ENCODE results near the gene TMC1. TPM values are rescaled to one million over a fixed set of nuclear protein-coding genes. Genes with fewer than 3 reads are reported as not detected.

The TMC1 gene
- total RNA-seq, 2 experiments from 2014 or later: not detected

- peaks cover 4% of the 10 kb centered on the region for H3K27me3 Mint-ChIP-seq
- H3K9me3 Mint-ChIP-seq: no peaks in the 10 kb centered on the region
- H3K4me3 Mint-ChIP-seq: no peak overlapping the region
- no peak for DNase-seq
- peaks cover 5% of the 10 kb centered on the region for H3K4me1 Mint-ChIP-seq
- no peak overlapping the region for H3K27ac Mint-ChIP-seq
- CTCF ChIA-PET: interaction anchor here (1.2 kb wide), 1 partner anchor 9 kb away, joined by 4 read pairs; no protein-coding TSS in a partner anchor
- no peaks in the 10 kb centered on the region for H3K36me3 Mint-ChIP-seq (ENCODE audit: low read depth)
- POLR2A ChIA-PET: no interaction called here
Observed at GRCh38 chr9:72601615-72602014, 80.2 kb downstream of the TMC1 start.

- Mint-ChIP-seq H3K36me3 (ENCODE audit: low read depth) (no peaks in the 10 kb centered on the region), H3K4me1 (no peaks in the 10 kb centered on the region), H3K27ac (no peak overlapping the region), H3K27me3 (no peaks in the 10 kb centered on the region), H3K9me3 (no peaks in the 10 kb centered on the region), H3K4me3 (no peak overlapping the region)
- no peak for DNase-seq
- ChIA-PET POLR2A (interaction anchor here (0.7 kb wide), 1 partner anchor 382 kb away, joined by 4 read pairs; no protein-coding TSS in a partner anchor), CTCF (interaction anchor here (0.9 kb wide), 1 partner anchor 15 kb away, joined by 3 read pairs; no protein-coding TSS in a partner anchor)
Observed at GRCh38 chr9:72612449-72612848, 91.0 kb downstream of the TMC1 start.

DNA sequence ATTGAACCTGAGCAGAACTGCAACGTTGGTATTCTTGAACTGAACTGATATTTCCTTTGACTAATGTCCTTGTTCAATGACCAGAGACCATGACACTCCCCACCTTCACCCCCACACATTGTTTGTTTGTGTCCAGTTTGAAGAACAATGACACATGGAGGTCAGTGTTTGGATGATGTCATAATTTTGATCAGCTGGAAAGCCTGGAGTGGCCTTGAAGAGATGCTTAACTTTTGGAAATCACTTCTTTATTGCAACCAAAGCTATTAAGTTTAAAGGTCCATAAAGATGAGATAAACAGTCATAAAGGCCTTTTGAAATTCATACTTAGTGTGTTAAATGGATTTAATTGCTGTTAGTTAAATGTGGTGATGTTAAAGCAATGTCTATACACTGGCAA, 92.7 kb downstream of the TMC1 start:
- Mint-ChIP-seq H3K9me3 (no peaks in the 10 kb centered on the region), H3K27me3 (peaks cover 2% of the 10 kb centered on the region), H3K36me3 (ENCODE audit: low read depth) (no peaks in the 10 kb centered on the region), H3K27ac (no peak overlapping the region), H3K4me1 (no peaks in the 10 kb centered on the region), H3K4me3 (no peak overlapping the region)
- POLR2A ChIA-PET: interaction anchor here (0.6 kb wide), 1 partner anchor 44 kb away, joined by 3 read pairs; no protein-coding TSS in a partner anchor
- CTCF ChIA-PET: interaction anchor here (1.0 kb wide), 1 partner anchor 14 kb away, joined by 3 read pairs; no protein-coding TSS in a partner anchor
- no peak for DNase-seq

- ChIA-PET CTCF (no interaction called here), POLR2A (no interaction called here)
- no peaks in the 10 kb centered on the region for H3K9me3 Mint-ChIP-seq
- no peaks in the 10 kb centered on the region for H3K36me3 Mint-ChIP-seq (ENCODE audit: low read depth)
- no peaks in the 10 kb centered on the region for H3K4me1 Mint-ChIP-seq
- H3K4me3 Mint-ChIP-seq: no peak overlapping the region
- H3K27me3 Mint-ChIP-seq: peaks cover 2% of the 10 kb centered on the region
- no peak overlapping the region for H3K27ac Mint-ChIP-seq
- DNase-seq: no peak
Observed at GRCh38 chr9:72615931-72616330, 94.5 kb downstream of the TMC1 start.

GRCh38 chr9:72618811-72619210, 97.4 kb downstream of the TMC1 start:
- no peak overlapping the region for H3K27ac Mint-ChIP-seq
- H3K27me3 Mint-ChIP-seq: peaks cover 5% of the 10 kb centered on the region
- H3K4me3 Mint-ChIP-seq: no peak overlapping the region
- no peaks in the 10 kb centered on the region for H3K9me3 Mint-ChIP-seq
- H3K36me3 Mint-ChIP-seq (ENCODE audit: low read depth): no peaks in the 10 kb centered on the region
- no peak for DNase-seq
- H3K4me1 Mint-ChIP-seq: no peaks in the 10 kb centered on the region
- ChIA-PET CTCF (no interaction called here), POLR2A (no interaction called here)

DNA sequence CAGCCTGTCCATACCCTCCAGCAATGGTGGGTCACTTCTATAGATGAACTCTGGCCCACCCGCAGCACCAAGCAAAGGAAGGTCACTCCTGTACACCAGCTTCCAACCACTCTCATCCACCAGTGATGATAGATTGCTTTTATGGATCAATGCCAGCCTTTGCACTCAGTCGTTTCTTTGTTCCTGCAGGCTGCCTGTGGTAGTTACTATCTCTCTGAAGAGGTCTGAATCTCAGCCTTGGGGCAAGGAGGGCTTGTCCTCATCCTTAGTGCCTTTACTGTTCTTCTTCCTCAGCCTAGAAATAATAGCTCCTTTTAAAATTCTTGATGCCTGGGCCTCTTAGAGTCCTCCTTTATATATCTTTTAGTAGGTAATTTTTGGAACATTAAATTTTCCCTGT, 100.8 kb downstream of the TMC1 start:
- Mint-ChIP-seq H3K4me3 (no peak overlapping the region), H3K4me1 (no peaks in the 10 kb centered on the region), H3K27me3 (peaks cover 5% of the 10 kb centered on the region), H3K9me3 (no peaks in the 10 kb centered on the region), H3K36me3 (ENCODE audit: low read depth) (no peaks in the 10 kb centered on the region), H3K27ac (no peak overlapping the region)
- ChIA-PET POLR2A (no interaction called here), CTCF (no interaction called here)
- DNase-seq: no peak

GRCh38 chr9:72623156-72623555, 101.7 kb downstream of the TMC1 start:
- CTCF ChIA-PET: no interaction called here

GRCh38 chr9:72627147-72627546, 105.7 kb downstream of the TMC1 start:
- Mint-ChIP-seq H3K36me3 (ENCODE audit: low read depth) (no peaks in the 10 kb centered on the region), H3K9me3 (no peaks in the 10 kb centered on the region), H3K4me1 (no peaks in the 10 kb centered on the region), H3K4me3 (no peak overlapping the region), H3K27ac (no peak overlapping the region), H3K27me3 (peaks cover 3% of the 10 kb centered on the region)
- no peak for DNase-seq
- POLR2A ChIA-PET: no interaction called here
- CTCF ChIA-PET: no interaction called here

More at GRCh38 chr9:72623156-72623555, 101.7 kb downstream of the TMC1 start:
- DNase-seq: no peak
- Mint-ChIP-seq H3K36me3 (ENCODE audit: low read depth) (no peaks in the 10 kb centered on the region), H3K4me1 (no peaks in the 10 kb centered on the region), H3K27me3 (peaks cover 2% of the 10 kb centered on the region), H3K9me3 (no peaks in the 10 kb centered on the region), H3K4me3 (no peak overlapping the region), H3K27ac (no peak overlapping the region)
- POLR2A ChIA-PET: no interaction called here

DNA sequence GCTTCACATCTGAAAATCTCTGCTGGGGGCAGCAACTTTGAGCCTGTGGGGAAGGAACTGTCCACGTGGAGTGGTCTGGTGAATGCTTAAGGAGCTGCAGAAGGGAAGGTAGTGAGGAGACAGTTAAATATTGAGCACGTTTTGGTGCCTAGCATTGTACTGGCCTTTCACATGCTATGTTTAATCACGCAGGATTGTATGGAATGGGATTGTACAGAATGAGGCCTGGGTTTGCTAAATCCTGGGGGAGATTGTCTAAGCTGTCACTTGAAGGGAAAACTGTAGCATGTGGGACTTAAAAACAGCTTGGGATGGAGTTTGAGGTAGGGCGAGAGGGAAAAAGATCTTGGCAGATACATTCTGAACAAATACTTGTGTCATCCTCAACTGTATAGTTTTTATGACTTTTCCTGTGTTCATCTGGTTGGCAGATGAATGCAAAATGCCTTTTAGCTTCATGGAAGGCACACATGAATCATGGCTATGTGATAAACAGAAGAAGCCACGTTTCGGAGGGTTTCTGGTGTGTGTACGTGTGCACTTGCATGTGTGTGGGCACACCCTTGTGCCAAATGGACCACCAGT, 106.6 kb downstream of the TMC1 start:
- DNase-seq: no peak
- Mint-ChIP-seq H3K9me3 (no peaks in the 10 kb centered on the region), H3K4me1 (no peaks in the 10 kb centered on the region), H3K27ac (no peak overlapping the region), H3K36me3 (ENCODE audit: low read depth) (no peaks in the 10 kb centered on the region), H3K27me3 (peaks cover 5% of the 10 kb centered on the region), H3K4me3 (no peak overlapping the region)
- POLR2A ChIA-PET: no interaction called here
- CTCF ChIA-PET: no interaction called here

DNA sequence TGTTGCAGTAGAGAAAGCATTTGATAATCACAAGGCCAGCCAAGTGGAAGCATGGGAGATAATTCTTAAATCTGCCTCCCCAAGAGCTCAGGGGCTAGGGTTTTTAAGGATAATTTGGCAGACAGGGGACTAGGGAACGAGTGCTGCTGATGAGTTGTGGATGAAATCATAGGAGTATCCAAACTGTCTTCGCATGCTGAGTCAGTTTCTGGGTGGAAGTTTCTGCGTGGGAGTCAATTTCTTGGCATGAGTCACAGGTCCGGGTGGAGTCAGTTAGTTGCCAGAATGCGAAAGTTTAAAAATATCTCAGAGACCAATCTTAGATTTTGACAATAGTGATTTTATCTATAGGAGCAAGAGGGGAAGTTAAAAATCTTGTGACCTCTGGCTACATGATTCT, 112.6 kb downstream of the TMC1 start:
- CTCF ChIA-PET: interaction anchor here (0.6 kb wide), 1 partner anchor 31 kb away, joined by 4 read pairs; no protein-coding TSS in a partner anchor
- no peaks in the 10 kb centered on the region for H3K4me1 Mint-ChIP-seq
- POLR2A ChIA-PET: no interaction called here
- no peaks in the 10 kb centered on the region for H3K36me3 Mint-ChIP-seq (ENCODE audit: low read depth)
- no peak overlapping the region for H3K4me3 Mint-ChIP-seq
- H3K9me3 Mint-ChIP-seq: no peaks in the 10 kb centered on the region
- H3K27ac Mint-ChIP-seq: no peak overlapping the region
- DNase-seq: no peak
- H3K27me3 Mint-ChIP-seq: peaks cover 3% of the 10 kb centered on the region

GRCh38 chr9:72635197-72635596, 113.8 kb downstream of the TMC1 start:
- Mint-ChIP-seq H3K27me3 (peaks cover 3% of the 10 kb centered on the region), H3K4me1 (no peaks in the 10 kb centered on the region), H3K4me3 (no peak overlapping the region), H3K27ac (no peak overlapping the region), H3K9me3 (no peaks in the 10 kb centered on the region), H3K36me3 (ENCODE audit: low read depth) (no peaks in the 10 kb centered on the region)
- POLR2A ChIA-PET: no interaction called here
- DNase-seq: peak; percentile 8
- CTCF ChIA-PET: no interaction called here

- CTCF ChIA-PET: no interaction called here
- Mint-ChIP-seq H3K4me1 (no peaks in the 10 kb centered on the region), H3K27me3 (peaks cover 3% of the 10 kb centered on the region), H3K36me3 (ENCODE audit: low read depth) (no peaks in the 10 kb centered on the region), H3K4me3 (no peak overlapping the region), H3K9me3 (no peaks in the 10 kb centered on the region), H3K27ac (no peak overlapping the region)
- DNase-seq: no peak
- POLR2A ChIA-PET: no interaction called here
Observed at GRCh38 chr9:72636621-72637020, 115.2 kb downstream of the TMC1 start.

DNA sequence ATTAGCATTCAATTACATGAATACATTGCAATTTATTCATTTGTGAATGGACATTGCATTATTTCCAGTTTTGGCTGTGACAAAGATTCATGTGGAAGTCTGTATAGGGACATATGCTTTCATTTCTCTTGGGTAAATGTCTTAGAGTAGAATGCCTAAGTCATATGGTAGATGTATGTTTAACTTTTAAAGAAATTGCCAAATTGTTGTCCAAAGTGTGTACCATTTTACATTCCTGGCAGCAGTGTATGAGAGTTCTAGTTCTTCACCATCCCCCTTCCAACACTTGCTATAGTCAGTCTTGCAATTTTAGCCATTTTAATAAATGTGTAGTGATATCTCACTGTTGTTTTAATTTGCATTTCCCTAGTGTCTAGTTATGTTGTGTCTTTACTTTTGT, 122.2 kb downstream of the TMC1 start:
- Mint-ChIP-seq H3K9me3 (no peaks in the 10 kb centered on the region), H3K27ac (no peak overlapping the region), H3K27me3 (peaks cover 6% of the 10 kb centered on the region), H3K36me3 (ENCODE audit: low read depth) (no peaks in the 10 kb centered on the region), H3K4me3 (no peak overlapping the region), H3K4me1 (no peaks in the 10 kb centered on the region)
- no peak for DNase-seq
- CTCF ChIA-PET: interaction anchor here (0.7 kb wide), 1 partner anchor 1706 kb away, joined by 3 read pairs; no protein-coding TSS in a partner anchor
- POLR2A ChIA-PET: no interaction called here

DNA sequence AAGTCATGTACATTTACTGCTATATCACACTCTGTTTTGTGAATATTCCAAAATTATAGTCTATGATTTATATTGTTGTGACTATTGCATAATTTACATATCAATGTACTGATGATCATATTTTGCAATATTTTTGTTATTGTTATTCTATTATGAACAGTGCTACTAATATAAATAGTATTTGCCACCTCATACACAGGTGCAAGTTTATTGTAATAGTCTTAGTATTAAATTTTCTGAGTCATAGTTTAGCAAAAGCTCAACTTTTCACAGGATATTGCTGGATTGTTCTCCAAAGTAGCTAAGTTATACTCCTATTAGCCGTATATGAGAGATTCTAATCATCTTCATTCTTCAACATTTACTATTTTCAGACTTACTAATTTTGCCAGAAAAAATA, 124.7 kb downstream of the TMC1 start:
- Mint-ChIP-seq H3K4me3 (no peak overlapping the region), H3K9me3 (no peaks in the 10 kb centered on the region), H3K27ac (no peak overlapping the region), H3K36me3 (ENCODE audit: low read depth) (no peaks in the 10 kb centered on the region), H3K27me3 (peaks cover 13% of the 10 kb centered on the region), H3K4me1 (no peaks in the 10 kb centered on the region)
- DNase-seq: no peak
- ChIA-PET POLR2A (no interaction called here), CTCF (no interaction called here)

All from activated CD4-positive, alpha-beta T cell treated with anti-CD3 and anti-CD28 coated beads, Interleukin-2, amount 10 ng/mL, durations not matched to agents 7 days and 5 days (primary cell).